ENCODE results near the gene FOXD3. TPM values are rescaled to one million over a fixed set of nuclear protein-coding genes. Genes with fewer than 3 reads are reported as not detected.

The FOXD3 gene
- total and polyA plus RNA-seq, 2 experiments from 2014 or later: 13.8 to 49.0 TPM

GRCh38 chr1:63276624-63277023 lies 45.7 kb upstream of the FOXD3 start:
- H2AFZ ChIP-seq: peak overlapping the region; percentile 72

More at GRCh38 chr1:63276624-63277023, 45.7 kb upstream of the FOXD3 start:
- H3K27ac Mint-ChIP-seq: no peak overlapping the region
- 0 out of 2 replicates have a peak overlapping the region, but pooled peaks have one; percentile 17 for H3K4me2 ChIP-seq
- ATAC-seq (peak; percentile 85), DNase-seq (ENCODE audit: low spot score) (peak; percentile 37)
- no peak overlapping the region for H3K4me3 Mint-ChIP-seq
- TF ChIP-seq ZNF462 (CRISPR knock-in tag; IDR thresholded peaks at IDR 0.05) (no peak), EZH2phosphoT487 (IDR thresholded peaks at IDR 0.05; ENCODE audit: unreplicated experiment) (no peak), ETS1 (IDR thresholded peaks at IDR 0.05) (no peak), CTCF (conservative IDR thresholded peaks at IDR 0.05; ENCODE audit: low read depth in 2 of 2) (0 out of 4 replicates have a peak, but pooled peaks of 1 of the 2 experiments have one; percentile 8), REST (IDR thresholded peaks at IDR 0.05; ENCODE audit: unreplicated experiment) (no peak), EZH2 (IDR thresholded peaks at IDR 0.05; ENCODE audit: low read depth, unreplicated experiment) (no peak)
- peaks cover 24% of the 10 kb centered on the region for H3K4me1 ChIP-seq (ENCODE audit: insufficient read depth)
- 0 out of 2 replicates have a peak, but pooled peaks cover 4% of the 10 kb centered on the region for H3F3A ChIP-seq (replicated peaks; ENCODE audit: low read depth)
- no peaks in the 10 kb centered on the region for H3K36me3 Mint-ChIP-seq (ENCODE audit: low read depth)
- H3K4me3 ChIP-seq: no peak overlapping the region
- no peaks in the 10 kb centered on the region for H3K9me3 Mint-ChIP-seq
- H3K27me3 Mint-ChIP-seq (ENCODE audit: insufficient read depth, low read depth, poor library complexity): no peaks in the 10 kb centered on the region
- H3K79me2 ChIP-seq (replicated peaks; ENCODE audit: insufficient read depth): no peaks in the 10 kb centered on the region
- H3K27me3 ChIP-seq (ENCODE audit: insufficient read depth): no peaks in the 10 kb centered on the region
- peaks cover 20% of the 10 kb centered on the region for H3K4me1 Mint-ChIP-seq
- no peaks in the 10 kb centered on the region for H4K20me1 ChIP-seq (replicated peaks; ENCODE audit: insufficient read depth)
- H3K36me3 ChIP-seq (ENCODE audit: insufficient read depth): no peaks in the 10 kb centered on the region
- no peaks in the 10 kb centered on the region for H3K9me2 ChIP-seq (ENCODE audit: insufficient read depth)
- no peak overlapping the region for H3K27ac ChIP-seq (ENCODE audit: low read depth)
